Breast epithelium (tissue), 3 donors: ENCODE data around the gene HMCES.

ENCODE experiments used
- CTCF ChIP-seq, 3 donors: fragments of 450-650 bp; IDR thresholded peaks; one replicate each; pipeline ENCODE4 v1.5.1; 2016 to 2017; ENCODE audit warnings: antibody characterized with exemption in 3 of 3, mild to moderate bottlenecking in 3 of 3, moderate library complexity in 3 of 3
- POLR2A ChIP-seq: fragments of 450-650 bp; IDR thresholded peaks from one replicate; pipeline ENCODE4 v1.6.1; 2016; ENCODE audit warnings: antibody characterized with exemption, mild to moderate bottlenecking, moderate library complexity
- POLR2AphosphoS5 ChIP-seq, 3 donors: sonication (generic); formaldehyde crosslinking; IDR thresholded peaks; one replicate each; pipeline ENCODE4 v1.6.1; 2017; ENCODE audit warnings: antibody characterized with exemption in 3 of 3

- TF ChIP-seq POLR2A (no peak), CTCF (IDR thresholded peaks at IDR 0.05) (peak in 2 of 3 donors; percentile 28 to 32), POLR2AphosphoS5 (IDR thresholded peaks at IDR 0.05) (no peak)
Observed at GRCh38 chr3:129343643-129344360, 65.1 kb downstream of the HMCES start.
